AG04449 (cell line): ENCODE data around the gene GHSR.

Experiments
- CTCF ChIA-PET: fragments of 350-600 bp; formaldehyde crosslinking; extraction: SDS; loops from one replicate; lab custom pipeline; 2021; ENCODE audit warnings: antibody characterized with exemption; lab: Yijun Ruan, JAX
- POLR2A ChIA-PET: fragments of 400-600, 350-600 bp; formaldehyde crosslinking; extraction: SDS; loops from one replicate; lab custom pipeline; 2020; ENCODE audit warnings: antibody characterized with exemption, inconsistent platforms; lab: Yijun Ruan, JAX
- DNase-seq: peaks from one replicate; pipeline ENCODE4 v3.0.0-alpha.2; 2010; ENCODE audit warnings: low read depth, low spot score
- H3K4me3 ChIP-seq: 2 replicates; pipeline ENCODE4 v1.5.1; 2011; ENCODE audit warnings: low read depth, mild to moderate bottlenecking, control low read depth, low read length
- TF ChIP-seq, protein P1 (sequence below): IDR thresholded peaks from one replicate; pipeline ENCODE4 v1.5.1; 2011; ENCODE audit warnings: mild to moderate bottlenecking, moderate library complexity, low read length, control low read depth, inconsistent platforms; ENCODE audit not compliant: insufficient read depth; ENCODE audit errors: missing control alignments

Gene GHSR

DNA sequence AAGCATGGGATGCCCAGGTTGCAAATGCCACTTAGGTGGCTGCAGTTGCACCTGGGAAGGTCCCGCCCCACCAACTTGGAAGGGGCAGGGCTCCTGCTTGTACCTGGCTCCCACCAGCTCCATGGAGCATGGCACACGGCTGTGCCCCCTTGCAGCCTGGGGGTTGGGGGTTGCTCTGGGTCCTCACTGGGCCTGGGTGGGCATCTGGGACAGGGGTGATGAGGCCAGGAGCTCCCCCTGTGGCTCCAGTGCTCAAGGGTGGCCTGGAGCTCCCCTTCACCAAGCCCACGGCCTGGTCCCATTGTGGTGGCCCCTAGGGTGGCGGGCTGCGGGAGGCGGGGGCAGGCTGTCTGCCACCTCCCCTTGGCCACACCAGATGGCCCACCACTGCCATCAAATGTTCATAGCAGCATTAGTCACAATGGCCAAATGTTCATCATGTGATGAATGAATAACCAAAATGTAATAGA is 36.7 kb downstream of the GHSR start:
- CTCF ChIA-PET: no interaction called here
- H3K4me3 ChIP-seq: no peak overlapping the region
- DNase-seq: no peak
- POLR2A ChIA-PET: interaction anchor here (1.2 kb wide), 1 partner anchor 20 kb away, joined by 3 read pairs; no protein-coding TSS in a partner anchor
- TF ChIP-seq, protein P1, sequence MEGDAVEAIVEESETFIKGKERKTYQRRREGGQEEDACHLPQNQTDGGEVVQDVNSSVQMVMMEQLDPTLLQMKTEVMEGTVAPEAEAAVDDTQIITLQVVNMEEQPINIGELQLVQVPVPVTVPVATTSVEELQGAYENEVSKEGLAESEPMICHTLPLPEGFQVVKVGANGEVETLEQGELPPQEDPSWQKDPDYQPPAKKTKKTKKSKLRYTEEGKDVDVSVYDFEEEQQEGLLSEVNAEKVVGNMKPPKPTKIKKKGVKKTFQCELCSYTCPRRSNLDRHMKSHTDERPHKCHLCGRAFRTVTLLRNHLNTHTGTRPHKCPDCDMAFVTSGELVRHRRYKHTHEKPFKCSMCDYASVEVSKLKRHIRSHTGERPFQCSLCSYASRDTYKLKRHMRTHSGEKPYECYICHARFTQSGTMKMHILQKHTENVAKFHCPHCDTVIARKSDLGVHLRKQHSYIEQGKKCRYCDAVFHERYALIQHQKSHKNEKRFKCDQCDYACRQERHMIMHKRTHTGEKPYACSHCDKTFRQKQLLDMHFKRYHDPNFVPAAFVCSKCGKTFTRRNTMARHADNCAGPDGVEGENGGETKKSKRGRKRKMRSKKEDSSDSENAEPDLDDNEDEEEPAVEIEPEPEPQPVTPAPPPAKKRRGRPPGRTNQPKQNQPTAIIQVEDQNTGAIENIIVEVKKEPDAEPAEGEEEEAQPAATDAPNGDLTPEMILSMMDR: no peak

DNA sequence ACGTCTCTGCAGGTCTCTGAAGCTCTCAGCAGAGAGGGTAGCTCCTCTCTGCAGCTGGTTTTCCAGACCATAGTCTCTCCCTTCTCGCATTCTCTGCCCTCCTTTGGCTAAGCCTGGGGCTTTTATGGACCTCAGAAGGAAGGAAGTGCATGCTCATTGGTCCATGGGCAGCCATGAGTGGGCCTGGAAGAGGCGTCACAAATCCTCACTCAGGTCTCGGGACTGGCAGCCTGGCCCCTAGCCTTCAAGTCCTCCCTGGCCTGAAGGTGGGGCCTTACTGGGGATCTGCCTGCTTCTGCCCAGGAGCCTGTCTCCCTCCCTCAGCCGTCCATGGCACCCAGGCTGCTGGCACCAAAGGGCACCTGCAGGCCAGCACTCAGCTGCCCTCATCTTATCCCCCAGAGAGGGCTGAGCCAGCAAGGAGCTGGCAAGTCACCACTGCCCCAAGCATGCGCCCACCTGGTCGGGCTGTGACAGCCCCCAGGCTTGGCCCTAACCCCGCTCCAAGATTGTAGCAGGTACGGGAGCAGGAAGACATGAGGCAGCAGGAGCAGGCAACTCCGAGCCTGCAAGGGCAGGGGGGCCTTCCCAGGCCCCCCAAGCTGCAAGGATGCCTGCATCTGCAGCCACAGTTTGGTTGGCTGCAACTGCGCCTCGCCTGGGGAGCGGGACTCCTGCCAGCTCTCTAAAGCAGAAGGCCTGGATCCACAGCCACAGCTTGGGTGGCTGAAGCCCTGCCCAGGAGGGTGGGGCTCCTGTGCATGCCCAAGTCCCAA is 37.4 kb downstream of the GHSR start:
- ChIA-PET CTCF (no interaction called here), POLR2A (interaction anchor here (1.2 kb wide), 1 partner anchor 19 kb away, joined by 3 read pairs; no protein-coding TSS in a partner anchor)
- TF ChIP-seq, protein P1: no peak
- DNase-seq: no peak
- H3K4me3 ChIP-seq: no peak overlapping the region

DNA sequence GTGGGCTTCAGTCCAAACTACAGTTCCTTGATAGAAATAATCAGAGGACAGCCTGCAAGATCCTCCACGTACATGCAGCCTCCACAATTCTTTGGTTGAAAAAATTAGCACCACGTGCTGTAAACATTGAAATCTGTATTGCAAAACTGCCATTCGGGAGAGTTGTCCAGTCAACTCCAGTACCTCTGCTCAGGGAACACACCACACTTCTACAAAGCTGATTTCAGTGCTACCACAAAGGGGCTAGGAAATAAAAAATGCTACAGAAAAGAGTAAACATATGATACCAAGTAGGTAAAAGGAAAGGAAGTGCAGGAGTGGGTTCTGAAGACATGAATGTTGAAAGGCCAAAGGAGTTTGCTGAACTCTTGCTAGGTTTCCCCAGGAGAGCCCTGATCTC is 40.4 kb downstream of the GHSR start:
- H3K4me3 ChIP-seq: no peak overlapping the region
- ChIA-PET CTCF (interaction anchor here (1.2 kb wide), 1 partner anchor 75 kb away, joined by 3 read pairs; no protein-coding TSS in a partner anchor), POLR2A (no interaction called here)
- TF ChIP-seq, protein P1: no peak
- no peak for DNase-seq

- DNase-seq: no peak
These were observed 42.3 kb downstream of the GHSR start for GRCh38 chr3:172405914-172406313.

GRCh38 chr3:172404237-172404962 is 43.9 kb downstream of the GHSR start:
- ChIA-PET CTCF (interaction anchor here (0.5 kb wide), 1 partner anchor 369 kb away, joined by 3 read pairs; no protein-coding TSS in a partner anchor), POLR2A (no interaction called here)
- TF ChIP-seq, protein P1: no peak
- no peak for DNase-seq
- H3K4me3 ChIP-seq: no peak overlapping the region

More at GRCh38 chr3:172405914-172406313, 42.3 kb downstream of the GHSR start:
- CTCF ChIA-PET: no interaction called here
- no peak overlapping the region for H3K4me3 ChIP-seq
- TF ChIP-seq, protein P1: no peak
- POLR2A ChIA-PET: no interaction called here

GRCh38 chr3:172402892-172403643 is 45.2 kb downstream of the GHSR start:
- ChIA-PET POLR2A (no interaction called here), CTCF (no interaction called here)
- no peak overlapping the region for H3K4me3 ChIP-seq
- TF ChIP-seq, protein P1: no peak
- no peak for DNase-seq
